IMR-90 (cell line): ENCODE data around the gene EIF3K. TPM values are rescaled to one million over a fixed set of nuclear protein-coding genes. Genes with fewer than 3 reads are reported as not detected.
A peak's percentile ranks its signal among the peaks of the same experiment; 100 is the strongest.

Experiments used
- ATAC-seq: fragments of 200-7000 bp; cut with Tn5 transposase; 2 replicates; pipeline ENCODE4 v1.9.1; 2020; ENCODE audit warnings: low read depth, mild to moderate bottlenecking, moderate library complexity
- BruUV-seq: library from RNA; stranded (reverse); fragments of 400-500 nt; replicated peaks from 2 replicates; lab custom pipeline; 2021; lab: Mats Ljungman, UMichigan
- CTCF ChIA-PET: fragments of 300-600 bp; formaldehyde crosslinking; extraction: SDS; loops from one replicate; lab custom pipeline; 2021; ENCODE audit warnings: antibody characterized with exemption; lab: Yijun Ruan, JAX
- POLR2A ChIA-PET: fragments of 300-600 bp; sonication (Branson Sonifier 250); formaldehyde crosslinking; loops from one replicate; lab custom pipeline; 2022; ENCODE audit warnings: antibody characterized with exemption; ENCODE audit not compliant: unreplicated experiment; lab: Charles Lee
- DNase-seq: peaks from one replicate; pipeline ENCODE4 v3.0.0; 2013
- H2AFZ ChIP-seq: replicated peaks from 2 replicates; pipeline ENCODE3; 2013; ENCODE audit warnings: low read length, mild to moderate bottlenecking; ENCODE audit not compliant: poor library complexity
- H2AK5ac ChIP-seq: 2 replicates; pipeline ENCODE4 v1.6.1; 2013; ENCODE audit warnings: low read depth, low read length, inconsistent platforms
- H2AK9ac ChIP-seq: replicated peaks from 2 replicates; pipeline ENCODE3; 2013; ENCODE audit warnings: mild to moderate bottlenecking, low read depth, low read length, moderate library complexity; ENCODE audit not compliant: poor library complexity
- H2BK120ac ChIP-seq: 2 replicates; pipeline ENCODE4 v1.6.1; 2013; ENCODE audit warnings: low read depth, low read length, inconsistent platforms
- H2BK15ac ChIP-seq: 3 replicates; pipeline ENCODE4 v1.6.1; 2013; ENCODE audit warnings: low read depth, low read length, inconsistent platforms
- H2BK20ac ChIP-seq: 2 replicates; pipeline ENCODE4 v1.6.1; 2013; ENCODE audit warnings: low read depth, mild to moderate bottlenecking, inconsistent platforms, low read length, moderate library complexity
- H2BK5ac ChIP-seq: 2 replicates; pipeline ENCODE4 v1.6.1; 2013; ENCODE audit warnings: mild to moderate bottlenecking, low read depth, low read length, inconsistent platforms; ENCODE audit not compliant: poor library complexity, severe bottlenecking
- H3K14ac ChIP-seq: replicated peaks from 2 replicates; pipeline ENCODE4 v1.6.1; 2013; ENCODE audit warnings: low read depth, low read length, inconsistent platforms
- H3K18ac ChIP-seq: 2 replicates; pipeline ENCODE4 v1.6.1; 2013; ENCODE audit warnings: low read depth, low read length, control low read depth
- H3K23ac ChIP-seq: 2 replicates; pipeline ENCODE4 v1.6.1; 2013; ENCODE audit warnings: low read depth, low read length, inconsistent platforms
- H3K27ac ChIP-seq: 2 replicates; pipeline ENCODE4 v1.5.1; 2013; ENCODE audit warnings: mild to moderate bottlenecking, control low read depth, low read length; ENCODE audit not compliant: insufficient read depth
- H3K27me3 ChIP-seq: 2 replicates; pipeline ENCODE4 v1.6.1; 2013; ENCODE audit warnings: low read length; ENCODE audit not compliant: control insufficient read depth, insufficient read depth
- H3K36me3 ChIP-seq: 2 replicates; pipeline ENCODE4 v1.6.1; 2013; ENCODE audit warnings: low read length, mixed read lengths; ENCODE audit not compliant: control insufficient read depth, insufficient read depth
- H3K4ac ChIP-seq: 2 replicates; pipeline ENCODE4 v1.6.1; 2013; ENCODE audit warnings: low read depth, low read length, inconsistent platforms
- H3K4me1 ChIP-seq: 2 replicates; pipeline ENCODE4 v1.6.1; 2013; ENCODE audit warnings: low read length, mixed read lengths; ENCODE audit not compliant: control insufficient read depth, insufficient read depth
- H3K4me2 ChIP-seq: 2 replicates; pipeline ENCODE4 v1.6.1; 2013; ENCODE audit warnings: low read depth, mild to moderate bottlenecking, control low read depth, low read length, moderate library complexity
- H3K4me3 ChIP-seq: 2 replicates; pipeline ENCODE4 v1.5.1; 2013; ENCODE audit warnings: low read depth, mild to moderate bottlenecking, control low read depth, low read length, moderate library complexity; ENCODE audit not compliant: insufficient read depth
- H3K56ac ChIP-seq: 2 replicates; pipeline ENCODE4 v1.6.1; 2013; ENCODE audit warnings: low read length, inconsistent platforms; ENCODE audit not compliant: insufficient read depth; ENCODE audit errors: extremely low read depth
- H3K79me1 ChIP-seq, 2 experiments: 2 replicates each; pipeline ENCODE4 v1.6.1; 2013; ENCODE audit warnings: low read length in 2 of 2, inconsistent platforms in 1 of 2, low read depth in 1 of 2
- H3K9ac ChIP-seq: 2 replicates; pipeline ENCODE4 v1.6.1; 2013; ENCODE audit warnings: low read depth, low read length, control low read depth
- H3K9me1 ChIP-seq: 2 replicates; pipeline ENCODE4 v1.6.1; 2013; ENCODE audit warnings: low read length, inconsistent platforms; ENCODE audit not compliant: insufficient read depth
- H3K9me3 ChIP-seq: 2 replicates; pipeline ENCODE4 v1.6.1; 2013; ENCODE audit warnings: low read length; ENCODE audit not compliant: control insufficient read depth, insufficient read depth
- H4K20me1 ChIP-seq: 2 replicates; pipeline ENCODE4 v1.6.1; 2013; ENCODE audit warnings: low read length, inconsistent platforms; ENCODE audit not compliant: insufficient read depth
- H4K5ac ChIP-seq: 2 replicates; pipeline ENCODE4 v1.6.1; 2013; ENCODE audit warnings: mild to moderate bottlenecking, low read depth, low read length, control low read depth
- H4K8ac ChIP-seq, 2 experiments: 2 replicates each; pipeline ENCODE4 v1.6.1; 2013; ENCODE audit warnings: low read depth in 2 of 2, low read length in 2 of 2, control low read depth in 1 of 2, inconsistent platforms in 1 of 2
- H4K91ac ChIP-seq: 2 replicates; pipeline ENCODE4 v1.6.1; 2013; ENCODE audit warnings: low read depth, low read length, inconsistent platforms; ENCODE audit not compliant: insufficient read depth
- BHLHE40 ChIP-seq: fragments of 150-350 bp; IDR thresholded peaks from 2 replicates; pipeline ENCODE4 v1.6.1; 2016; ENCODE audit warnings: mild to moderate bottlenecking, low read depth, low read length
- CEBPB ChIP-seq: IDR thresholded peaks from 2 replicates; pipeline ENCODE4 v1.6.1; 2012; ENCODE audit warnings: low read depth, low read length, improper control_type of control experiment
- CHD1 ChIP-seq: IDR thresholded peaks from 2 replicates; pipeline ENCODE4 v1.6.1; 2012; ENCODE audit warnings: low read depth, low read length, improper control_type of control experiment
- CTCF ChIP-seq: conservative IDR thresholded peaks from 2 replicates; pipeline ENCODE4 v1.5.1; 2012; ENCODE audit warnings: mild to moderate bottlenecking, low read depth, low read length, improper control_type of control experiment
- ELK1 ChIP-seq: fragments of 150-350 bp; IDR thresholded peaks from 2 replicates; pipeline ENCODE4 v1.6.1; 2016; ENCODE audit warnings: low read depth, mild to moderate bottlenecking, low read length, moderate library complexity, borderline replicate concordance
- FOS ChIP-seq: fragments of 150-350 bp; IDR thresholded peaks from 2 replicates; pipeline ENCODE4 v1.6.1; 2016; ENCODE audit warnings: low read depth, low read length
- MAZ ChIP-seq: IDR thresholded peaks from 2 replicates; pipeline ENCODE4 v1.6.1; 2012; ENCODE audit warnings: low read depth, mild to moderate bottlenecking, low read length, improper control_type of control experiment, moderate library complexity, borderline replicate concordance
- MXI1 ChIP-seq: IDR thresholded peaks from 2 replicates; pipeline ENCODE4 v1.6.1; 2012; ENCODE audit warnings: low read depth, mild to moderate bottlenecking, low read length, moderate library complexity, borderline replicate concordance
- NFE2L2 ChIP-seq: fragments of 150-350 bp; IDR thresholded peaks from 2 replicates; pipeline ENCODE4 v1.6.1; 2016; ENCODE audit warnings: low read depth, mild to moderate bottlenecking, low read length
- POLR2A ChIP-seq: IDR thresholded peaks from 2 replicates; pipeline ENCODE4 v1.6.1; 2012; ENCODE audit warnings: mild to moderate bottlenecking, low read depth, low read length
- RAD21 ChIP-seq: IDR thresholded peaks from 2 replicates; pipeline ENCODE4 v1.6.1; 2012; ENCODE audit warnings: low read length, improper control_type of control experiment
- RCOR1 ChIP-seq: IDR thresholded peaks from 2 replicates; pipeline ENCODE4 v1.6.1; 2012; ENCODE audit warnings: mild to moderate bottlenecking, low read length, improper control_type of control experiment; ENCODE audit not compliant: insufficient replicate concordance
- RFX5 ChIP-seq: IDR thresholded peaks from 2 replicates; pipeline ENCODE4 v1.8.0; 2012; ENCODE audit warnings: low read depth, mild to moderate bottlenecking, low read length, moderate library complexity
- SMC3 ChIP-seq: fragments of 150-350 bp; IDR thresholded peaks from 2 replicates; pipeline ENCODE4 v1.6.1; 2016; ENCODE audit warnings: low read depth, mild to moderate bottlenecking, antibody characterized with exemption, low read length, moderate library complexity
- USF2 ChIP-seq: fragments of 150-350 bp; IDR thresholded peaks from 2 replicates; pipeline ENCODE4 v1.6.1; 2017; ENCODE audit warnings: mild to moderate bottlenecking, antibody characterized with exemption, low read length, low read depth
- WGBS, 2 experiments: methylation state at CpG; one replicate each; pipeline versions ENCODE4 v1.1.5 to v1.1.7; 2013; ENCODE audit warnings: missing lambda C conversion rate in 2 of 2; ENCODE audit not compliant: insufficient read length in 1 of 2; ENCODE audit errors: extremely low coverage in 2 of 2; 5-methylcytosine and 5-hydroxymethylcytosine counted together
- dilution Hi-C: fragments of 300-500 bp; cut with HindIII; formaldehyde crosslinking; loops from one replicate; pipeline ENCODE4 v1.14.3; 2018; ENCODE audit warnings: low sequenced_read_pairs; ENCODE audit not compliant: unreplicated experiment
- in situ Hi-C: fragments of 300-500 bp; cut with MboI; formaldehyde crosslinking; loops from 3 replicates; pipeline ENCODE4 v1.14.3; 2019; ENCODE audit warnings: low sequenced_read_pairs, inconsistent platforms, mixed read lengths
- intact Hi-C: fragments of 100-400 bp; cut with micrococcal nuclease; formaldehyde crosslinking; loops from 2 replicates; pipeline ENCODE4 v1.10.0; 2022
- polyA plus RNA-seq, 3 experiments: library from polyadenylated mRNA; depleted of rRNA; stranded (reverse); fragments of >200 nt; gene quantifications; 2 replicates each; pipeline ENCODE4 v1.2.3, GENCODE V29; 2012; ENCODE audit warnings: low replicate concordance in 1 of 3
- total RNA-seq: library from RNA; depleted of rRNA; stranded (reverse); fragments of >200 nt; gene quantifications from 2 replicates; pipeline ENCODE4 v1.2.3, GENCODE V29; 2012

EIF3K gene
- total and polyA plus RNA-seq, 2 of the 4 experiments (the other 2 are of a cell fraction): 575 to 1,137 TPM

GRCh38 chr19:38670921-38671398 is 52.0 kb downstream of the EIF3K start:
- Histone ChIP-seq H3K36me3 (peaks cover 8% of the 10 kb centered on the region), H2AFZ (no peak overlapping the region), H3K4me2 (no peak overlapping the region), H3K9me3 (no peaks in the 10 kb centered on the region), H3K9ac (no peak overlapping the region), H3K14ac (peak overlapping the region; percentile 44; the same call in 1 of the 2 replicates), H2BK20ac (no peak overlapping the region), H3K56ac (no peak overlapping the region), H2BK120ac (no peak overlapping the region), H3K4ac (0 out of 2 replicates have a peak overlapping the region, but pooled peaks have one; percentile 48), H4K91ac (no peak overlapping the region), H2AK9ac (no peak overlapping the region), H3K79me1 (peaks cover 10 to 70% of the 10 kb centered on the region in 2 experiments; a peak in 3 of 4 replicates), H3K9me1 (peaks cover 47% of the 10 kb centered on the region), H3K4me3 (no peak overlapping the region), H3K27me3 (no peaks in the 10 kb centered on the region), H3K18ac (peak overlapping the region; percentile 17; the same call in 1 of the 2 replicates), H4K20me1 (peaks cover 85% of the 10 kb centered on the region), H3K27ac (no peak overlapping the region), H3K23ac (no peak overlapping the region), H4K8ac (no peak overlapping the region), H4K5ac (no peak overlapping the region), H2BK15ac (no peak overlapping the region), H3K4me1 (peaks cover 58% of the 10 kb centered on the region), H2AK5ac (no peak overlapping the region), H2BK5ac (no peak overlapping the region)
- ChIA-PET POLR2A (interaction anchor here (1.1 kb wide), 1 partner anchor 20 kb away, joined by 4 read pairs; no protein-coding TSS in a partner anchor), CTCF (no interaction called here)
- ATAC-seq (no peak), DNase-seq (no peak)
- in situ Hi-C loops (no loop called here), intact Hi-C loops (no loop called here), dilution Hi-C loops (no loop called here)
- no CpG with 5 or more reads among the region's 3 CpGs for WGBS, 2 experiments
- no peak for TF ChIP-seq MXI1
- TF ChIP-seq POLR2A: no peak
- TF ChIP-seq USF2: no peak
- TF ChIP-seq RCOR1: no peak
- TF ChIP-seq RFX5: no peak
- no peak for TF ChIP-seq SMC3
- no peak for TF ChIP-seq CEBPB
- no peak for TF ChIP-seq RAD21
- no peak for TF ChIP-seq MAZ
- TF ChIP-seq ELK1: no peak
- no peak for TF ChIP-seq CTCF
- TF ChIP-seq FOS: no peak
- TF ChIP-seq NFE2L2: no peak
- TF ChIP-seq BHLHE40: no peak
- no peak for TF ChIP-seq CHD1
- no TSS peak for BruUV-seq
